Liver (tissue), 3 donors: Measurements from ENCODE around the gene LDHD.

Source experiments
- JUND ChIP-seq, 2 donors: IDR thresholded peaks; 2 replicates each; pipeline ENCODE4 v1.6.1; 2016; ENCODE audit warnings: antibody characterized with exemption in 2 of 2
- TF ChIP-seq, protein P1 (sequence below): IDR thresholded peaks from 2 replicates; pipeline ENCODE4 v1.6.1; 2016; ENCODE audit warnings: antibody characterized with exemption
- TF ChIP-seq, protein P2 (sequence below): fragments of 150-350 bp; IDR thresholded peaks from 2 replicates; pipeline ENCODE4 v1.5.1; 2017; ENCODE audit warnings: improper control_type of control experiment, low read depth, low read length; ENCODE audit not compliant: missing input control
- donor health status: healthy.
- donor health status: healthy.

DNA sequence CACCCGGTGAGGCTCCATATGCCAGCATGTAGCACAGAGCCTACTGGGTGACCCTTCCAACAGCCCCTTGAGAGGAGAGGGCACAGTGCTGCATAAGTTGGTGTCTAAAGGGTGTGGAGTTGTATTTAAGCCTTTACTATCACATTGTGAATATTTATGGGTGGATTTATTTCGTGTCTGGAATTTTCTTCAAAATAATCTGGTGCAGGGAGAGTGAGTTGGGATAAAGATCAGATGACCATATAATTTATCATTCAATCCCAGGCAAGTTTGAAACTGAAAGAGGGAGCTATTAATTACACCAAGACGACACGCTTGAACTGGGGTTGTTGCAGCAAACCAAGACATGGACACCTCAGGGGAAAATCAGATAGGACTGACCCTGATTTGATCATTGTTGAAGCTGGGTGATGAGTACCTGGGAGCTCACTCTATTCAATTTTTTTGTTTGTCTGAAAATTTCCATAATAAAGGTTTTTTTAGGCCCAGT is 42.2 kb downstream of the LDHD start:
- TF ChIP-seq, protein P1, sequence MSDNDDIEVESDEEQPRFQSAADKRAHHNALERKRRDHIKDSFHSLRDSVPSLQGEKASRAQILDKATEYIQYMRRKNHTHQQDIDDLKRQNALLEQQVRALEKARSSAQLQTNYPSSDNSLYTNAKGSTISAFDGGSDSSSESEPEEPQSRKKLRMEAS: no peak
- TF ChIP-seq, protein P2, sequence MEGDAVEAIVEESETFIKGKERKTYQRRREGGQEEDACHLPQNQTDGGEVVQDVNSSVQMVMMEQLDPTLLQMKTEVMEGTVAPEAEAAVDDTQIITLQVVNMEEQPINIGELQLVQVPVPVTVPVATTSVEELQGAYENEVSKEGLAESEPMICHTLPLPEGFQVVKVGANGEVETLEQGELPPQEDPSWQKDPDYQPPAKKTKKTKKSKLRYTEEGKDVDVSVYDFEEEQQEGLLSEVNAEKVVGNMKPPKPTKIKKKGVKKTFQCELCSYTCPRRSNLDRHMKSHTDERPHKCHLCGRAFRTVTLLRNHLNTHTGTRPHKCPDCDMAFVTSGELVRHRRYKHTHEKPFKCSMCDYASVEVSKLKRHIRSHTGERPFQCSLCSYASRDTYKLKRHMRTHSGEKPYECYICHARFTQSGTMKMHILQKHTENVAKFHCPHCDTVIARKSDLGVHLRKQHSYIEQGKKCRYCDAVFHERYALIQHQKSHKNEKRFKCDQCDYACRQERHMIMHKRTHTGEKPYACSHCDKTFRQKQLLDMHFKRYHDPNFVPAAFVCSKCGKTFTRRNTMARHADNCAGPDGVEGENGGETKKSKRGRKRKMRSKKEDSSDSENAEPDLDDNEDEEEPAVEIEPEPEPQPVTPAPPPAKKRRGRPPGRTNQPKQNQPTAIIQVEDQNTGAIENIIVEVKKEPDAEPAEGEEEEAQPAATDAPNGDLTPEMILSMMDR: no peak
- no peak for TF ChIP-seq JUND (IDR thresholded peaks at IDR 0.05)
